SK-N-SH (cell line): ENCODE measurements around the gene GALNT6. TPM values are rescaled to one million over a fixed set of nuclear protein-coding genes. Genes with fewer than 3 reads are reported as not detected.

Experiments
- CTCF ChIA-PET: fragments of 300-600, 350-600 bp; formaldehyde crosslinking; extraction: SDS; loops from one replicate; lab custom pipeline; 2021; lab: Yijun Ruan, JAX
- POLR2A ChIA-PET: fragments of 350-600 bp; sonication (Branson Sonifier 250); formaldehyde crosslinking; extraction: SDS; loops from one replicate; lab custom pipeline; 2020; ENCODE audit warnings: antibody characterized with exemption, inconsistent platforms; lab: Yijun Ruan, JAX
- DNase-seq: peaks from one replicate; pipeline ENCODE4 v3.0.0; 2012
- H2AFZ ChIP-seq: fragments of 200-600 bp; sonication (generic); 2 replicates; pipeline ENCODE4 v1.8.1; 2016; ENCODE audit warnings: antibody characterized with exemption, mild to moderate bottlenecking, low read depth
- H3F3A ChIP-seq: fragments of 200-600 bp; sonication (generic); replicated peaks from 2 replicates; pipeline ENCODE3; 2016; ENCODE audit warnings: antibody characterized with exemption, mild to moderate bottlenecking; ENCODE audit not compliant: insufficient read depth
- H3K27ac ChIP-seq, 2 experiments: fragments of 200-500 bp in 1 of 2; fragments of 200-600 bp in 1 of 2; sonication (Bioruptor generic) in 1 of 2; sonication (generic), shearing (Covaris generic) in 1 of 2; 2 replicates each; pipeline versions ENCODE4 v1.5.1 to v1.6.1; 2014 to 2016; ENCODE audit warnings: low read depth in 2 of 2, inconsistent platforms in 1 of 2, low read length in 1 of 2, mild to moderate bottlenecking in 1 of 2, mixed read lengths in 1 of 2
- H3K27me3 ChIP-seq: fragments of 200-600 bp; sonication (generic), shearing (Covaris generic); 2 replicates; pipeline ENCODE4 v1.6.1; 2016; ENCODE audit warnings: mixed run types; ENCODE audit not compliant: insufficient read depth
- H3K36me3 ChIP-seq, 2 experiments: fragments of 200-500 bp in 1 of 2; fragments of 200-600 bp in 1 of 2; sonication (Bioruptor generic) in 1 of 2; sonication (generic) in 1 of 2; replicated peaks in 1 of 2; 2 replicates each; pipeline versions ENCODE3 to v1.5.1; 2014 to 2016; ENCODE audit warnings: low read length in 1 of 2, mild to moderate bottlenecking in 1 of 2; ENCODE audit not compliant: insufficient read depth in 2 of 2, control insufficient read depth in 1 of 2
- H3K4me1 ChIP-seq, 2 experiments: fragments of 200-500 bp in 1 of 2; fragments of 200-600 bp in 1 of 2; sonication (Bioruptor generic) in 1 of 2; sonication (generic), shearing (Covaris generic) in 1 of 2; 2 replicates each; pipeline versions ENCODE4 v1.5.1 to v1.6.1; 2014 to 2016; ENCODE audit warnings: low read depth in 1 of 2, low read length in 1 of 2, mixed run types in 1 of 2; ENCODE audit not compliant: insufficient read depth in 2 of 2, control insufficient read depth in 1 of 2
- H3K4me2 ChIP-seq: fragments of 200-600 bp; sonication (generic), shearing (Covaris generic); 2 replicates; pipeline ENCODE4 v1.6.1; 2017; ENCODE audit warnings: mixed run types
- H3K4me3 ChIP-seq, 2 experiments: fragments of 200-500 bp in 1 of 2; fragments of 200-600 bp in 1 of 2; sonication (Bioruptor generic) in 1 of 2; sonication (generic), shearing (Covaris generic) in 1 of 2; 2 replicates each; pipeline versions ENCODE4 v1.5.1 to v1.8.1; 2014 to 2016; ENCODE audit warnings: low read depth in 2 of 2, inconsistent platforms in 1 of 2, low read length in 1 of 2, mild to moderate bottlenecking in 1 of 2, mixed read lengths in 1 of 2, moderate library complexity in 1 of 2
- H3K79me2 ChIP-seq: fragments of 200-600 bp; sonication (generic); 2 replicates; pipeline ENCODE4 v1.8.1; 2017; ENCODE audit warnings: mild to moderate bottlenecking; ENCODE audit not compliant: insufficient read depth
- H3K9ac ChIP-seq: fragments of 200-600 bp; sonication (generic); 2 replicates; pipeline ENCODE4 v1.6.1; 2017; ENCODE audit warnings: mixed run types
- H3K9me2 ChIP-seq: fragments of 200-600 bp; sonication (generic); 2 replicates; pipeline ENCODE4 v1.6.1; 2017; ENCODE audit warnings: mixed run types
- H3K9me3 ChIP-seq: fragments of 200-600 bp; sonication (generic); 2 replicates; pipeline ENCODE4 v1.6.1; 2017; ENCODE audit warnings: mixed run types, mild to moderate bottlenecking, moderate library complexity
- H4K20me1 ChIP-seq: fragments of 200-600 bp; sonication (generic); 2 replicates; pipeline ENCODE4 v1.6.1; 2017; ENCODE audit warnings: mild to moderate bottlenecking, mixed run types; ENCODE audit not compliant: insufficient read depth
- CHD2 ChIP-seq: fragments of 150-350 bp; IDR thresholded peaks from 2 replicates; pipeline ENCODE4 v1.6.1; 2018; ENCODE audit warnings: low read length; ENCODE audit not compliant: partially characterized antibody
- CTCF ChIP-seq: fragments of 200-600 bp; sonication (generic); IDR thresholded peaks from 2 replicates; pipeline ENCODE4 v1.6.1; 2017; ENCODE audit warnings: antibody characterized with exemption, mild to moderate bottlenecking, moderate library complexity
- EP300 ChIP-seq, 2 experiments: IDR thresholded peaks; 2 replicates each; pipeline versions ENCODE4 v1.4.0 to v1.6.1; 2012; ENCODE audit warnings: borderline replicate concordance in 1 of 2, low read depth in 1 of 2, low read length in 1 of 2
- EZH2phosphoT487 ChIP-seq: fragments of 200-600 bp; sonication (generic); IDR thresholded peaks from 2 replicates; pipeline ENCODE4 v1.6.1; 2017; ENCODE audit warnings: low read depth, mixed run types, mild to moderate bottlenecking, antibody characterized with exemption, moderate library complexity, borderline replicate concordance
- FOSL2 ChIP-seq: IDR thresholded peaks from 2 replicates; pipeline ENCODE4 v1.4.0; 2012; ENCODE audit warnings: low read depth, mild to moderate bottlenecking, moderate library complexity, borderline replicate concordance
- FOXJ3 ChIP-seq: sonication (generic); formaldehyde crosslinking; IDR thresholded peaks from 2 replicates; pipeline ENCODE4 v1.5.1; 2020; ENCODE audit warnings: mild to moderate bottlenecking, missing genetic modification reagents
- GATA2 ChIP-seq: sonication (generic); formaldehyde crosslinking; IDR thresholded peaks from 2 replicates; pipeline ENCODE4 v1.5.0; 2020; ENCODE audit warnings: mild to moderate bottlenecking, missing genetic modification reagents
- JUND ChIP-seq: IDR thresholded peaks from 2 replicates; pipeline ENCODE4 v1.4.0; 2012
- MAX ChIP-seq: IDR thresholded peaks from 2 replicates; pipeline ENCODE4 v1.4.0; 2012; ENCODE audit warnings: low read depth
- NRF1 ChIP-seq: IDR thresholded peaks from 2 replicates; pipeline ENCODE4 v1.6.1; 2012; ENCODE audit warnings: low read depth, mild to moderate bottlenecking, low read length
- POLR2AphosphoS5 ChIP-seq: IDR thresholded peaks from 2 replicates; pipeline ENCODE4 v1.6.1; 2012; ENCODE audit warnings: low read depth, low read length
- RCOR1 ChIP-seq: fragments of 150-350 bp; IDR thresholded peaks from 2 replicates; pipeline ENCODE4 v1.6.1; 2017; ENCODE audit warnings: antibody characterized with exemption, low read length
- RFX5 ChIP-seq: IDR thresholded peaks from 2 replicates; pipeline ENCODE4 v1.6.1; 2012; ENCODE audit warnings: mild to moderate bottlenecking, improper control_type of control experiment, low read length
- RXRA ChIP-seq: IDR thresholded peaks from 2 replicates; pipeline ENCODE4 v1.4.0; 2012; ENCODE audit warnings: low read depth, mild to moderate bottlenecking, borderline replicate concordance
- SMC3 ChIP-seq: IDR thresholded peaks from 2 replicates; pipeline ENCODE4 v1.6.1; 2012; ENCODE audit warnings: low read depth, low read length, improper control_type of control experiment
- TAF1 ChIP-seq: IDR thresholded peaks from 2 replicates; pipeline ENCODE4 v1.6.1; 2012; ENCODE audit warnings: low read depth, mild to moderate bottlenecking, low read length, moderate library complexity, borderline replicate concordance
- TCF12 ChIP-seq: IDR thresholded peaks from 2 replicates; pipeline ENCODE4 v1.4.0; 2012
- TEAD4 ChIP-seq: IDR thresholded peaks from 2 replicates; pipeline ENCODE4 v1.4.0; 2012; ENCODE audit warnings: mild to moderate bottlenecking, borderline replicate concordance; ENCODE audit not compliant: insufficient read depth
- USF1 ChIP-seq: IDR thresholded peaks from 2 replicates; pipeline ENCODE4 v1.4.0; 2012; ENCODE audit warnings: low read depth, borderline replicate concordance
- USF2 ChIP-seq: fragments of 150-350 bp; IDR thresholded peaks from 2 replicates; pipeline ENCODE4 v1.6.1; 2017; ENCODE audit warnings: antibody characterized with exemption, low read length, low read depth, borderline replicate concordance
- ZBTB33 ChIP-seq: IDR thresholded peaks from 2 replicates; pipeline ENCODE4 v1.4.0; 2012; ENCODE audit warnings: low read depth, borderline replicate concordance
- WGBS: methylation state at CpG from one replicate; pipeline ENCODE4 v1.1.6; 2017; ENCODE audit warnings: low lambda C conversion rate; 5-methylcytosine and 5-hydroxymethylcytosine counted together
- polyA plus RNA-seq, 3 experiments: library from polyadenylated mRNA; depleted of rRNA; stranded (reverse); fragments of >200 nt; gene quantifications; 2 replicates each; pipeline ENCODE4 v1.2.3, GENCODE V29; 2012

Gene GALNT6
- polyA plus RNA-seq, 1 of the 3 experiments (the other 2 are of a cell fraction): 0.74 TPM

- Histone ChIP-seq H3K4me2 (0 out of 2 replicates have a peak overlapping the region, but pooled peaks have one; percentile 31), H3K79me2 (no peaks in the 10 kb centered on the region), H3K27ac (peak overlapping the region in 1 of 2 experiments; percentile 91; a peak in 2 of 4 replicates), H3K9me3 (no peaks in the 10 kb centered on the region), H4K20me1 (no peaks in the 10 kb centered on the region)
- POLR2A ChIA-PET: interaction anchor here (0.7 kb wide), 1 partner anchor 36 kb away, joined by 3 read pairs; no protein-coding TSS in a partner anchor
- no peak for TF ChIP-seq CHD2
- TF ChIP-seq JUND: no peak
- no peak for TF ChIP-seq ZBTB33
- no peak for TF ChIP-seq NRF1
- no peak for TF ChIP-seq FOSL2
- TF ChIP-seq USF2: no peak
- peak; percentile 96 for TF ChIP-seq GATA2 (CRISPR knock-in tag)
- no peak for TF ChIP-seq TAF1
- TF ChIP-seq USF1: no peak
- TF ChIP-seq TCF12: no peak
- TF ChIP-seq POLR2AphosphoS5: no peak
- peak in 1 of 2 experiments; percentile 88; a peak in 2 of 4 replicates for TF ChIP-seq EP300 (IDR thresholded peaks at IDR 0.05; ENCODE audit: borderline replicate concordance in 1 of 2, low read depth in 1 of 2, low read length in 1 of 2)
- no peak for TF ChIP-seq RFX5
- TF ChIP-seq FOXJ3: peak; percentile 78; the same call in 1 of the 2 replicates
- no peak for TF ChIP-seq RXRA
- no peak for TF ChIP-seq EZH2phosphoT487
- TF ChIP-seq SMC3: no peak
- no peak for TF ChIP-seq MAX
- peak; percentile 52; the same call in 1 of the 2 replicates for TF ChIP-seq RCOR1
- TF ChIP-seq TEAD4: no peak
- no peak for TF ChIP-seq CTCF
- TF ChIP-seq, all 33 proteins: peak for 4
- DNase-seq: peak; percentile 83
- Histone ChIP-seq H2AFZ (peak overlapping the region; percentile 78; the same call in 1 of the 2 replicates), H3K4me3 (no peak overlapping the region), H3K27me3 (no peaks in the 10 kb centered on the region), H3K9me2 (no peaks in the 10 kb centered on the region), H3K9ac (no peak overlapping the region), H3K4me1 (peaks cover 0 to 42% of the 10 kb centered on the region in 2 experiments; a peak in 2 of 4 replicates), H3F3A (peaks cover 13% of the 10 kb centered on the region), H3K36me3 (no peaks in the 10 kb centered on the region)
- CTCF ChIA-PET: interaction anchor here (1.2 to 1.8 kb wide), 3 partner anchors 16 to 36 kb away, joined by 3 to 5 read pairs (median 4); partner anchors contain the start of gene SLC4A8
- 52% methylated on average over 10 of the region's 10 CpGs for WGBS
Observed at GRCh38 chr12:51388069-51388799, 3.0 kb downstream of the GALNT6 start.
